COR-L47 (cell line): Measurements from ENCODE around the gene MED27.

Experiments used
- DNase-seq: peaks from one replicate; lab custom pipeline; 2025; lab: John Stamatoyannopoulos, UW

MED27 gene

DNA sequence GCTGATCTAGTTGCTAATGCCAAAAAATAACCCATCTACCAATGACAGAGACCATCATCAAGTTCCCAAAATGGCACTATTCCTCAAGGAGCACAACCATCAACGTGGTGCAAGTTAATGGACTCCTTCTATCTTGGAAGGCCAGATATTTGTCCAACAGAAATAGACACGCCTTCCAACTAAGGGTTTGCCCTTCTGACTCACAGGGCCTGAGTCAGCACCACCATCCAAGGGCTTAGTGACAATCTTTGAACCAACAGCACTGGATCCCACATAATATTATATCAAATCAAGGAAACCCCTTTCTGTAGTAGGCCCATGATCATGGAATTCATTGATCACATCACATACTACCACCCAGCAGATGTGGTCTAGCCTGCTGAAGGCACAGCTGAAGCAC is 84.3 kb downstream of the MED27 start:
- DNase-seq = no peak

GRCh38 chr9:131994364-131995125 is 85.1 kb downstream of the MED27 start:
- DNase-seq = no peak

GRCh38 chr9:131992906-131993657 is 86.6 kb downstream of the MED27 start:
- DNase-seq = no peak

- no peak for DNase-seq
Observed at GRCh38 chr9:131987232-131987631, 92.4 kb downstream of the MED27 start.

DNA sequence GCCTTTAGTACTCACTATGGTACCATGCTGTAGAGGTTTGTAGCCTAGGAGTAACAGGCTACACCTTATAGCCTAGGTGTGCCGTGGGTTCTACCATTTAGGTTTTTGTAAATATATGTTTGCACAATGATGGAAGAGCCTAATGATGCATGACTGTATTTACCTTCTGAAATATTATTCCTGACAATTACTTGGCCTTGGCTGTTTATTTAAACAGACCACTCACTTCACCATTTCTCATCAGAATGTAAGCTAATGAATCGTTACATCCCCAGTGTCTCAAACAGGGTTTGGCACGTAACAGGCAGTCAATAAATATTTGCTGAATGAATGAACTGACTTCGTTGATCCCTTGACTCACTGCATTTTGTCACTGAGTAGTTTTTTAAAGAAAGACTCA is 93.1 kb downstream of the MED27 start:
- peak; percentile 35 for DNase-seq

DNA sequence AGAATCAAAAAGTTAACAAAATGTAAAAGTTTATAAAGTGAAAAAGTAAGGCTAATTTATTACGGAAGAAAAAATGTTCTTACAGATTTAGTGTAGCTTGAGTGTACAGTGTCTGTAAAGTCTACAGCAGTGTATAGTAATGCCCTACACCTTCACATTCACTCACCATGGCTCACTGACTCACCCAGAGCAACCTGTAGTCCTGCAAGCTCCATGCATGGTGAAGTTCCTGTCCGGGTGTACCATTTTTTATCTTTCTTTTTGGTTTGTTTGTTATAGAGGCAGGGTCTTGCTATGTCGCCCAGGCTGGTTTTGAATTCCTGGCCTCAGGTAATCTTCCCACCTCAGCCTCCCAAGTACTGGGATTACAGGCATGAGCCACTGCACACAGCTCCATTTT is 93.6 kb downstream of the MED27 start:
- no peak for DNase-seq

DNA sequence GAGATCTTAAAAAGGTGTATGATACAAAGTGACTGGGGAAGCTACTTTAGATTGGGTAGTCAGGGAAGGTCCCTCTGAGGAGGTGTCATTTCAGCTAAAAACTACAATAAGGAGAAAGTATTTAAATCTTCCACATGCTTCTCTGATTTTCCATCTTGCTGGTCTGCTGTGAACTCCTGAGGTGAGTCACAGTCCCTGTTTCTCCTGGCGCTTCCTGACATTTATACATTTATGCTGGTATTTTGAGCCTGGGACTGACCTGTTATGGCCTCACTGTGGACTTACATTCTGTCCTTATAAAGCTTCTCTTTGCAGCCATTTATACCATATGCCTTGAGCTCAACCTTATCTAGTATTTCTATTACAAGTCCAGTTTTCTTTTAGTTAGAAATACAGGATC is 95.1 kb downstream of the MED27 start:
- DNase-seq = no peak

GRCh38 chr9:131982671-131983239 is 96.9 kb downstream of the MED27 start:
- DNase-seq = no peak

- no peak for DNase-seq
Observed at GRCh38 chr9:131982102-131982501, 97.6 kb downstream of the MED27 start.

GRCh38 chr9:131981116-131981776 is 98.4 kb downstream of the MED27 start:
- no peak for DNase-seq

GRCh38 chr9:131980267-131981016 is 99.2 kb downstream of the MED27 start:
- DNase-seq = no peak

GRCh38 chr9:131977109-131977838 is 102.4 kb downstream of the MED27 start:
- DNase-seq = no peak

- no peak for DNase-seq
Observed at GRCh38 chr9:131976157-131977108, 103.2 kb downstream of the MED27 start.

DNA sequence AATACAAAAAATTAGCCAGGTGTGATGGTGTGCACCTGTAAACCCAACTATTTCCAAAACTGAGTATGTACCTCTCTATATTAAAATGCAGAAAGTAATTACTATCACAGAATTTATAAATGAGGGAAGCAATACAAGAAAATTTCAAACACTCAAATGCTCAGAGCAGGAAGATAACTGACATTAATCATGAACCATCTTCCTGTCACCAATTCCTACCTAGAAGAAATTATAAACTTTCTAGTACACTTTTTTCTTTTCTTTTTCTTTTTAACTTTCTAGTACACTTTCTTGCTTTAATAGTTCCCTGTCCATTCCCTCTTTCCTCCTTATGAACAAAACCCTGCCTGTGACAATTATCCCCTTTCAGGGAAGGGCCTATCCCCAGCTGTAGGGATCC is 106.8 kb downstream of the MED27 start:
- DNase-seq = no peak

GRCh38 chr9:131971482-131972074 is 108.1 kb downstream of the MED27 start:
- DNase-seq = no peak

DNA sequence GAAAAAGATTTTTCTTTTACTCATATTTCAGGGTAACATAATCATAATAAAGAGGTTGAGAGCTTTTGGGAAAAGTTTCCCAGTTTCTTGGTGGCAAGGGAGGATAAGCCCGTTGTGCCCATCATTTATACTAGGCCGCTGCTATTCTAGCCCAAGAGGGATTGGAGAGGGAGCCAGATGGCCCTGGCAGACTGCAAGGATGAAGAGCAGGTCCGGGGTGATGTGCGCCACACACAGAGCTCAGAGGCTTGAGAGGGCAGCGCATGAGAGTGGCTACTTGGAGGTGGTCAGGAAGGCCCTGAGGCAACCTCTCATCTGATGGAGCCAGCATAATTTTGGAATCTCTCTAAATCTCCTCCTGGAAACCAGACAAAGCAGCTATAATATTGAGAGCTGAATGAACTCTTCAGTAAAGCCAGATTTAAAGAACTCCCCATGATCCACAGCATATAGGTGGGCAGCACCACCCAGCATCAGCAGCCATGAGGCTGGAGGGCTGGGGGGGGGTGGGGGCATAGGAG is 110.1 kb downstream of the MED27 start:
- DNase-seq = no peak

GRCh38 chr9:131968632-131969031 is 111.0 kb downstream of the MED27 start:
- no peak for DNase-seq

GRCh38 chr9:131965841-131966240 is 113.8 kb downstream of the MED27 start:
- DNase-seq = no peak

GRCh38 chr9:131965103-131965502 is 114.6 kb downstream of the MED27 start:
- no peak for DNase-seq
